Measurements from ENCODE around the gene CDKN2C.

CDKN2C gene

GRCh38 chr1:50929376-50929958 lies 40.6 kb upstream of the CDKN2C start:
- TF ChIP-seq EGR1 (IDR thresholded peaks at IDR 0.05), result no peak
- TF ChIP-seq CEBPB (IDR thresholded peaks at IDR 0.05), result no peak
- peak; percentile 43; the same call in 1 of the 2 replicates for TF ChIP-seq RAD21 (IDR thresholded peaks at IDR 0.05; ENCODE audit: low read depth)
- TF ChIP-seq EP300 (IDR thresholded peaks at IDR 0.05; ENCODE audit: borderline replicate concordance), result no peak
- TF ChIP-seq CREB1 (IDR thresholded peaks at IDR 0.05; ENCODE audit: low read depth), result no peak
- TF ChIP-seq REST (IDR thresholded peaks at IDR 0.05; ENCODE audit: low read depth), result no peak
- no peak for TF ChIP-seq MAX (IDR thresholded peaks at IDR 0.05)
- no peak for TF ChIP-seq NFIC (IDR thresholded peaks at IDR 0.05)

GRCh38 chr1:50930193-50930592 lies 39.9 kb upstream of the CDKN2C start:
- no peak for TF ChIP-seq USF1 (IDR thresholded peaks at IDR 0.05)
- TF ChIP-seq EP300 (IDR thresholded peaks at IDR 0.05; ENCODE audit: borderline replicate concordance), result no peak
- no peak for TF ChIP-seq RAD21 (IDR thresholded peaks at IDR 0.05; ENCODE audit: low read depth)
- TF ChIP-seq REST (IDR thresholded peaks at IDR 0.05; ENCODE audit: low read depth), result no peak
- no peak for TF ChIP-seq TCF12 (IDR thresholded peaks at IDR 0.05; ENCODE audit: low read depth)
- no peak for TF ChIP-seq TEAD4 (IDR thresholded peaks at IDR 0.05)
- TF ChIP-seq YY1 (IDR thresholded peaks at IDR 0.05; ENCODE audit: low read depth), result no peak
- no peak for TF ChIP-seq FOXM1 (IDR thresholded peaks at IDR 0.05; ENCODE audit: borderline replicate concordance, low read depth)
- no peak for TF ChIP-seq NFIC (IDR thresholded peaks at IDR 0.05)
- TF ChIP-seq ZBTB7A (IDR thresholded peaks at IDR 0.05; ENCODE audit: low read depth), result no peak
- no peak for TF ChIP-seq TAF1 (IDR thresholded peaks at IDR 0.05; ENCODE audit: low read depth)

GRCh38 chr1:50930965-50931737 lies 38.9 kb upstream of the CDKN2C start:
- TF ChIP-seq YY1 (IDR thresholded peaks at IDR 0.05; ENCODE audit: low read depth) (no peak), EGR1 (IDR thresholded peaks at IDR 0.05) (no peak), USF1 (IDR thresholded peaks at IDR 0.05) (no peak), REST (IDR thresholded peaks at IDR 0.05; ENCODE audit: low read depth) (no peak), CREB1 (IDR thresholded peaks at IDR 0.05; ENCODE audit: low read depth) (no peak), RAD21 (IDR thresholded peaks at IDR 0.05; ENCODE audit: low read depth) (no peak), TAF1 (IDR thresholded peaks at IDR 0.05; ENCODE audit: low read depth) (no peak), EP300 (IDR thresholded peaks at IDR 0.05; ENCODE audit: borderline replicate concordance) (no peak)

- TF ChIP-seq NFIC (IDR thresholded peaks at IDR 0.05) (no peak), TEAD4 (IDR thresholded peaks at IDR 0.05) (no peak), EP300 (IDR thresholded peaks at IDR 0.05; ENCODE audit: borderline replicate concordance) (no peak), YY1 (IDR thresholded peaks at IDR 0.05; ENCODE audit: low read depth) (no peak), MAX (IDR thresholded peaks at IDR 0.05) (no peak), FOXM1 (IDR thresholded peaks at IDR 0.05; ENCODE audit: borderline replicate concordance, low read depth) (no peak), TCF12 (IDR thresholded peaks at IDR 0.05; ENCODE audit: low read depth) (no peak), TAF1 (IDR thresholded peaks at IDR 0.05; ENCODE audit: low read depth) (no peak), REST (IDR thresholded peaks at IDR 0.05; ENCODE audit: low read depth) (no peak), USF1 (IDR thresholded peaks at IDR 0.05) (no peak), ZBTB7A (IDR thresholded peaks at IDR 0.05; ENCODE audit: low read depth) (no peak), CREB1 (IDR thresholded peaks at IDR 0.05; ENCODE audit: low read depth) (no peak), EGR1 (IDR thresholded peaks at IDR 0.05) (no peak), CEBPB (IDR thresholded peaks at IDR 0.05) (no peak), RAD21 (IDR thresholded peaks at IDR 0.05; ENCODE audit: low read depth) (no peak)
Observed at GRCh38 chr1:50934838-50935237, 35.2 kb upstream of the CDKN2C start.

Data from Ishikawa (cell line).